Activated T-cell treated with anti-CD3 and anti-CD28 coated beads, Interleukin-2, amount 50 U/mL, for 24 hours (primary cell): ENCODE results near the gene RTN4R.
"Not testable (repeated sequence)": the region's sequence is repeated elsewhere in the genome, so short reads cannot be mapped to it uniquely, and the experiment has no call there.

Experiments used
- DNase-seq: peaks from one replicate; pipeline ENCODE4 v3.0.0-alpha.2; 2020
- H3K27ac Mint-ChIP-seq: 2 replicates; pipeline ENCODE4 v1.8.0; 2020; ENCODE audit warnings: mild to moderate bottlenecking, mixed read lengths
- H3K27me3 Mint-ChIP-seq: 2 replicates; pipeline ENCODE4 v1.8.0; 2020; ENCODE audit warnings: mixed read lengths
- H3K36me3 Mint-ChIP-seq: 2 replicates; pipeline ENCODE4 v1.8.0; 2020; ENCODE audit warnings: low read depth, mixed read lengths
- H3K4me1 Mint-ChIP-seq: 2 replicates; pipeline ENCODE4 v1.8.0; 2020; ENCODE audit warnings: low read depth, mixed read lengths
- H3K4me3 Mint-ChIP-seq: 2 replicates; pipeline ENCODE4 v1.8.0; 2020; ENCODE audit warnings: mild to moderate bottlenecking, moderate library complexity, mixed read lengths
- H3K9me3 Mint-ChIP-seq: 2 replicates; pipeline ENCODE4 v1.8.0; 2020; ENCODE audit warnings: mixed read lengths

RTN4R gene

GRCh38 chr22:20273758-20274181 lies 5.7 kb upstream of the RTN4R start:
- DNase-seq = no peak
- H3K4me3 Mint-ChIP-seq = no peak overlapping the region
- no peak overlapping the region for H3K27ac Mint-ChIP-seq
- H3K27me3 Mint-ChIP-seq = no peaks in the 10 kb centered on the region
- H3K36me3 Mint-ChIP-seq = no peaks in the 10 kb centered on the region
- H3K4me1 Mint-ChIP-seq = peaks cover under 1% of the 10 kb centered on the region
- H3K9me3 Mint-ChIP-seq = no peaks in the 10 kb centered on the region

DNA sequence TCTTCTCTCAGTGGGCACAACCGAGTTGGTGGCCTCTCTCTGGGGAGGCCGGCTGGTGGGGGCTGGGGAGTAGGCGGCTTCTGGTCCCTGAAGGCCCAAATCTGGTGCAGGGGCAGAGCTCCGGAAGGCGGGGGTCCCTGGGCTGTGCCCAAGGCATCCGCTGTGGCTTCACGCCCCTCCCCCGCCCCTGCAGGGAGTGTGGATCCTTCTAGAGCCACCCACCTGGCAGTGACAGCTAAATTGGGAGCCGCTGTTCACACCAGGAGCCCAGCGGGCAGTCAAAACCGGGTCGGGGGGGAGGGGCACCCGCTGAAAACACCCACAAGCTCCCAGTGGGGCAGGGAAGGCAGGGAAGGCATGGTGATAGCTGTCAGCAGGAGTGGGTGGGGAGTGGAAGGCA lies 4.6 kb upstream of the RTN4R start:
- no peak overlapping the region for H3K4me3 Mint-ChIP-seq

DNA sequence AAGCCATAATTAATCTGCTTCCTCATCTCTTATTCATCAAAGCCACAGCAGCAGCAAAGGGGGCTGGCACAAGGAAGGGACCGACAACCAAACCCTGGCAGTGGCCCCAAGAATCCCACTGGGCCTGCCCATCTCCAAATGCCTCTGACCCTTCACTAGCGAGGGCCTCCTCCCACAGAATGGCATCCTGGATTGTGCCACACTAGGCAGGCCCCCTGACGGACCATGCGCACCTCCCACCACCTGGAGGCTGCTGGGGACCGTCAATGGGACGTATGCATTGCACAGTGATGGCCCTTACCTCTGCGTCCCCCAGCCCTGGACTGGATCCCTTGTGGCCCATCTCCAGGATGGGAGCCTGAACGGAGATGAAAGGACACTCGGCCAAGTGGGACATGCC lies 4.1 kb upstream of the RTN4R start:
- Mint-ChIP-seq H3K4me3 (no peak overlapping the region), H3K4me1 (peaks cover 2% of the 10 kb centered on the region), H3K9me3 (no peaks in the 10 kb centered on the region), H3K27me3 (no peaks in the 10 kb centered on the region), H3K27ac (no peak overlapping the region), H3K36me3 (no peaks in the 10 kb centered on the region)
- DNase-seq = no peak

More for the DNA sequence above, 4.6 kb upstream of the RTN4R start:
- H3K9me3 Mint-ChIP-seq = no peaks in the 10 kb centered on the region
- H3K4me1 Mint-ChIP-seq = peaks cover 2% of the 10 kb centered on the region
- H3K27ac Mint-ChIP-seq = no peak overlapping the region
- no peaks in the 10 kb centered on the region for H3K36me3 Mint-ChIP-seq
- no peak for DNase-seq
- H3K27me3 Mint-ChIP-seq = no peaks in the 10 kb centered on the region

- DNase-seq = no peak
- Mint-ChIP-seq H3K27me3 (peaks cover 4% of the 10 kb centered on the region), H3K9me3 (no peaks in the 10 kb centered on the region), H3K27ac (no peak overlapping the region), H3K4me3 (no peak overlapping the region), H3K4me1 (peaks cover 4% of the 10 kb centered on the region), H3K36me3 (no peaks in the 10 kb centered on the region)
Measured at GRCh38 chr22:20271114-20271994, 3.2 kb upstream of the RTN4R start.

- H3K4me1 Mint-ChIP-seq, H3K9me3 Mint-ChIP-seq, H3K36me3 Mint-ChIP-seq, H3K27ac Mint-ChIP-seq, H3K4me3 Mint-ChIP-seq, DNase-seq, H3K27me3 Mint-ChIP-seq: not testable (repeated sequence)
Measured at GRCh38 chr22:20270190-20271113, 2.3 kb upstream of the RTN4R start.

GRCh38 chr22:20269673-20270072 lies 1.6 kb upstream of the RTN4R start:
- DNase-seq, H3K4me3 Mint-ChIP-seq, H3K27me3 Mint-ChIP-seq, H3K4me1 Mint-ChIP-seq, H3K27ac Mint-ChIP-seq, H3K36me3 Mint-ChIP-seq, H3K9me3 Mint-ChIP-seq: not testable (repeated sequence)

DNA sequence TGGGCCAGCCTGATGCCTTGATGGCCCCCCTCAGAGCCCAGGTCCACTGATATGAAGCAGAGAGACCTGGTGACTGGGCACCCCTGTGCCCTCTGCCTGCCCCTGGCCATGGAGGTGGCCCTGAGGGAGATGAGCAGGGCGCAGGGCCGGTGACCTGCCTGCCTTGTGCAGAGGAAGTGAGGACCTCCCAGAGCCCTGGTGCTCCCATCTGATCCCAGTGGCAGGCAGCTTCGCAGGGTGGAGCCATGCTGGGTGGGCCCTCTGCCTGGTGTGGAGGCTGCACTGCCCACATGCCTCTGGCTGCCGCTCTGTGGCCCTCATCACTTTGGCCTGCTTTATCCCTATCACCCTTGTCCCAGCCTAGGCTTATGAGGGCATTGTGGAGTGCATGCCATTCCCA lies 1.1 kb upstream of the RTN4R start:
- DNase-seq, H3K27me3 Mint-ChIP-seq, H3K4me3 Mint-ChIP-seq, H3K4me1 Mint-ChIP-seq, H3K36me3 Mint-ChIP-seq, H3K9me3 Mint-ChIP-seq, H3K27ac Mint-ChIP-seq: not testable (repeated sequence)

DNA sequence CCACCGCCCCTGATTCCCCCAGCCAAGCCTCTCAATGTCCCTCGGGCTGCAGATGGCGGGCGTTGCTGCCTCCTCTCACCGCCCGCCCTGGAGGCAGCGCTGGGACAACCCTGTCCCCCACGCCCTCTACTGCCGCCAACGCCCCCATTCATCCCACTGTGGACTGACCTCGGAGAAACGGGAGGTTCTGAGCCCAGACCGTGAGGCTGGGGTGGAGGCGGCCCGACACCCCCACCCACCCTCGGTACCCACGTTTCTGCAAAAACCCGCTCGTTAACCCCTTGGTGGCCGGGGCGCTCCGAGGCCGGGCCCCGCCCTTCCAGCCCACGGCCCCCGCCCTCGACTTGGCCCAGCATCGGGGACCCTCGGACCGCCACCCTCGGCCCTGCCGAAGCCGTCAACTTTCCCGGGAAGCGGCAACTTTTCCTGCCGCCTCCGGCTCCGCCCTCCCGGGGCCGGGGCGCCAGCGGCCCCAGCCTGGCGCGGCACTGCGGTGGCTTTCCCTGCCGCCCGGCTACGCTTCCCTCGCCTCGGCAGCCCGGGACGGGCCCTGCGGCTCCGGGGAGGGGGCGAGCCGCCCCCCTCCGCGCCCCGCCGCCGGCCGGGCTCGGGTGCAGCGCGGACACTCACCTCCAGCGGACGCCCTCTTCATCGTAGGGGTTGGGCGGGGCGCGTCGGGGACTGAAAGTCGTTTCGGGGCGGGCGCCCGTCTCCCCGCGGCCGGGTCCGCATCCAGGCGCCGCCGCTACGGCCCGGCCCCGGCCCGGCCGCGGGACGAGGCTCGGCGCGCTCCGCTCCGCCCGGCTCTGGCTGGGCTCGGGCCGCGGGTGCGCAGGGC lies 458 bp downstream of the RTN4R start:
- Mint-ChIP-seq H3K4me3 (peak overlapping the region; percentile 48), H3K27me3 (peaks cover 6% of the 10 kb centered on the region), H3K9me3 (no peaks in the 10 kb centered on the region), H3K27ac (no peak overlapping the region), H3K4me1 (peaks cover 4% of the 10 kb centered on the region), H3K36me3 (no peaks in the 10 kb centered on the region)
- peak; percentile 45 for DNase-seq

DNA sequence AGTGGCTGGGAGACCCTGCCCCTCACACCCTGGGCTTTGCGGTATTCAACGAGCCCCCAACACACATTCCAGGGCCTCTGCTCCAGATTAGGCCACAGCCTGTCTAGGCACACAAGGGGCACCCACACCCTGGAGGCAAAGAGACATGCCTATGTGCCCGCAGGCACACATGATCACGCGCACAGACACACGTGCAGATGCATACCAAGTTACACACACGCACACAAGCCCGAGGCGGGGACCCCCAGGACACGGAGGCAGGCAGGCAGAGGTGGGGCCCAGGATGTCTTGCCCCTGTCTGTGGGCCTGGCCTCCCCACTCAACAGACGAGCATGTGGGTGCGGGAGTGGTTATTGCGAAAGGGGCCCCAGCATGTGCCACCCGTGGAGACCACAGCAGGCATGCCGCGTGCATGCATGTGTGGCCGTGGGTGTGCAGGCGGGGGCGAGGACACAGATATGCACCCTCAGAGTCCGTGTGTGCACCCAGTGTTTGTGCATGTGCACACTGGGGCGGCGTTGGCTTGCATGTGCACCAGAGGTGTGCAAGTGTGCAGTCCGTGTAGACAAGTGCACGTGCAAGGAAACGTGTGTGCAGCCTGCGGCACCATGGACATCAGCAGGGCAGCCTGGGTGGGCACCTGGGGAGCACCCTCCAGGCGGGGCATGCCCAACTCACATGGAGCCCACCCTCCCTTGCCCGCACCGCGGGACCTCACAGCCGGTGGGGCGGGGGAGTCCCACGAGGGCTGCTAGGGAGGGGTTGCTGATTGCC lies 1.3 kb downstream of the RTN4R start:
- H3K4me1 Mint-ChIP-seq, H3K27ac Mint-ChIP-seq, H3K27me3 Mint-ChIP-seq, H3K36me3 Mint-ChIP-seq, H3K9me3 Mint-ChIP-seq: not testable (repeated sequence)
- H3K4me3 Mint-ChIP-seq = peak overlapping the region; percentile 26
- peak; percentile 43 for DNase-seq

- not testable (repeated sequence) for H3K27me3 Mint-ChIP-seq, H3K27ac Mint-ChIP-seq, DNase-seq, H3K4me1 Mint-ChIP-seq, H3K36me3 Mint-ChIP-seq, H3K9me3 Mint-ChIP-seq, H3K4me3 Mint-ChIP-seq
Measured at GRCh38 chr22:20265772-20266666, 2.1 kb downstream of the RTN4R start.

- peaks cover 4% of the 10 kb centered on the region for H3K4me1 Mint-ChIP-seq
- no peak overlapping the region for H3K27ac Mint-ChIP-seq
- peaks cover 6% of the 10 kb centered on the region for H3K27me3 Mint-ChIP-seq
- H3K9me3 Mint-ChIP-seq = no peaks in the 10 kb centered on the region
- H3K4me3 Mint-ChIP-seq = no peak overlapping the region
- H3K36me3 Mint-ChIP-seq = no peaks in the 10 kb centered on the region
- no peak for DNase-seq
Measured at GRCh38 chr22:20264614-20265452, 3.3 kb downstream of the RTN4R start.

- H3K27ac Mint-ChIP-seq, DNase-seq, H3K36me3 Mint-ChIP-seq, H3K27me3 Mint-ChIP-seq, H3K4me3 Mint-ChIP-seq, H3K4me1 Mint-ChIP-seq, H3K9me3 Mint-ChIP-seq: not testable (repeated sequence)
Measured at GRCh38 chr22:20263404-20264281, 4.5 kb downstream of the RTN4R start.
